Muscle of leg (tissue), 11 donors: ENCODE results near the gene KPNB1. TPM values are rescaled to one million over a fixed set of nuclear protein-coding genes. Genes with fewer than 3 reads are reported as not detected.
"Not testable (repeated sequence)": the region's sequence is repeated elsewhere in the genome, so short reads cannot be mapped to it uniquely, and the experiment has no call there.

Experiments
- DNase-seq: peaks from one replicate; pipeline ENCODE4 v3.0.0; 2013
- H3K27ac ChIP-seq: one replicate; pipeline ENCODE4 v1.5.1; 2013; ENCODE audit warnings: mild to moderate bottlenecking, low read length, control low read depth
- H3K27me3 ChIP-seq: one replicate; pipeline ENCODE4 v1.6.1; 2013; ENCODE audit warnings: low read length; ENCODE audit not compliant: control insufficient read depth, insufficient read depth
- H3K36me3 ChIP-seq: one replicate; pipeline ENCODE4 v1.6.1; 2013; ENCODE audit warnings: low read length; ENCODE audit not compliant: control insufficient read depth, insufficient read depth
- H3K4me1 ChIP-seq: one replicate; pipeline ENCODE4 v1.6.1; 2013; ENCODE audit warnings: low read length; ENCODE audit not compliant: control insufficient read depth, insufficient read depth
- H3K4me3 ChIP-seq: one replicate; pipeline ENCODE4 v1.5.1; 2013; ENCODE audit warnings: low read length, control low read depth
- H3K9me3 ChIP-seq: replicated peaks from 2 replicates; pipeline ENCODE4 v1.6.1; 2013; ENCODE audit warnings: low read depth, low read length; ENCODE audit not compliant: control insufficient read depth
- WGBS: methylation state at CpG from one replicate; pipeline ENCODE4 v1.1.5; 2013; ENCODE audit warnings: missing lambda C conversion rate; ENCODE audit not compliant: insufficient coverage; 5-methylcytosine and 5-hydroxymethylcytosine counted together
- polyA plus RNA-seq, 8 donors: library from polyadenylated mRNA; unstranded; fragments of 120-200 nt; gene quantifications; one replicate each; pipeline versions ENCODE4 v1.2.1 to v1.2.3, GENCODE V29; 2013; ENCODE audit warnings: inconsistent platforms in 1 of 8, low replicate concordance in 1 of 8; ENCODE audit not compliant: insufficient read length in 8 of 8, insufficient read depth in 1 of 8
- total RNA-seq: library from RNA; stranded (reverse); fragments of 120-200 nt; gene quantifications from one replicate; pipeline ENCODE4 v1.2.4, GENCODE V29; 2013

KPNB1 gene
- total and polyA plus RNA-seq, 9 donors = 124 to 184 (median 157) TPM

- Histone ChIP-seq H3K9me3 (no peaks in the 10 kb centered on the region), H3K27ac (no peak overlapping the region), H3K4me1 (no peaks in the 10 kb centered on the region), H3K4me3 (no peak overlapping the region), H3K36me3 (peaks cover 88% of the 10 kb centered on the region), H3K27me3 (no peaks in the 10 kb centered on the region)
- no peak for DNase-seq
- WGBS = 100% methylated on average over 1 of the region's 2 CpGs
Observed at GRCh38 chr17:47675380-47676198, 25.9 kb downstream of the KPNB1 start.

GRCh38 chr17:47676199-47676472 is 26.4 kb downstream of the KPNB1 start:
- peaks cover 84% of the 10 kb centered on the region for H3K36me3 ChIP-seq
- no peaks in the 10 kb centered on the region for H3K4me1 ChIP-seq
- no peaks in the 10 kb centered on the region for H3K9me3 ChIP-seq
- 93% methylated on average over 2 of the region's 4 CpGs for WGBS
- no peak overlapping the region for H3K4me3 ChIP-seq
- H3K27ac ChIP-seq = no peak overlapping the region
- no peak for DNase-seq
- no peaks in the 10 kb centered on the region for H3K27me3 ChIP-seq

GRCh38 chr17:47676510-47677165 is 26.9 kb downstream of the KPNB1 start:
- H3K4me3 ChIP-seq = no peak overlapping the region
- no peaks in the 10 kb centered on the region for H3K4me1 ChIP-seq
- H3K9me3 ChIP-seq = no peaks in the 10 kb centered on the region
- H3K27ac ChIP-seq = no peak overlapping the region
- WGBS = 100% methylated on average over 2 of the region's 7 CpGs
- DNase-seq = no peak
- H3K27me3 ChIP-seq = no peaks in the 10 kb centered on the region
- H3K36me3 ChIP-seq = peaks cover 85% of the 10 kb centered on the region

GRCh38 chr17:47678196-47678595 is 28.5 kb downstream of the KPNB1 start:
- Histone ChIP-seq H3K27me3 (no peaks in the 10 kb centered on the region), H3K4me1 (no peaks in the 10 kb centered on the region), H3K9me3 (no peaks in the 10 kb centered on the region), H3K4me3 (no peak overlapping the region), H3K36me3 (peaks cover 81% of the 10 kb centered on the region), H3K27ac (no peak overlapping the region)
- 54% methylated on average over 5 of the region's 7 CpGs for WGBS
- DNase-seq = no peak

- no peak overlapping the region for H3K4me3 ChIP-seq
- no peaks in the 10 kb centered on the region for H3K27me3 ChIP-seq
- DNase-seq = no peak
- H3K9me3 ChIP-seq = no peaks in the 10 kb centered on the region
- H3K36me3 ChIP-seq = peaks cover 54% of the 10 kb centered on the region
- no peaks in the 10 kb centered on the region for H3K4me1 ChIP-seq
- no peak overlapping the region for H3K27ac ChIP-seq
- WGBS = no CpG with 5 or more reads among the region's 2 CpGs
Observed at GRCh38 chr17:47682138-47682537, 32.4 kb downstream of the KPNB1 start.

- H3K36me3 ChIP-seq = peaks cover 50% of the 10 kb centered on the region
Observed at GRCh38 chr17:47682727-47683126, 33.0 kb downstream of the KPNB1 start.

GRCh38 chr17:47684025-47684424 is 34.3 kb downstream of the KPNB1 start:
- H3K27ac ChIP-seq = no peak overlapping the region
- 58% methylated on average over 3 of the region's 4 CpGs for WGBS
- no peak for DNase-seq
- H3K9me3 ChIP-seq = no peaks in the 10 kb centered on the region
- H3K36me3 ChIP-seq = peaks cover 38% of the 10 kb centered on the region
- no peaks in the 10 kb centered on the region for H3K4me1 ChIP-seq
- H3K4me3 ChIP-seq = no peak overlapping the region
- H3K27me3 ChIP-seq = no peaks in the 10 kb centered on the region

More at GRCh38 chr17:47682727-47683126, 33.0 kb downstream of the KPNB1 start:
- H3K27me3 ChIP-seq, H3K4me1 ChIP-seq, DNase-seq, H3K4me3 ChIP-seq, H3K27ac ChIP-seq, H3K9me3 ChIP-seq: not testable (repeated sequence)
- 60% methylated on average over 2 of the region's 4 CpGs for WGBS

GRCh38 chr17:47684535-47685193 is 34.9 kb downstream of the KPNB1 start:
- Histone ChIP-seq H3K27ac (no peak overlapping the region), H3K27me3 (no peaks in the 10 kb centered on the region), H3K4me3 (no peak overlapping the region), H3K9me3 (no peaks in the 10 kb centered on the region), H3K36me3 (peaks cover 33% of the 10 kb centered on the region), H3K4me1 (no peaks in the 10 kb centered on the region)
- no peak for DNase-seq
- WGBS = 50% methylated on average over 1 of the region's 4 CpGs

- Histone ChIP-seq H3K27ac (no peak overlapping the region), H3K4me3 (no peak overlapping the region), H3K9me3 (no peaks in the 10 kb centered on the region), H3K36me3 (peaks cover 23% of the 10 kb centered on the region), H3K4me1 (no peaks in the 10 kb centered on the region), H3K27me3 (no peaks in the 10 kb centered on the region)
- DNase-seq = no peak
- WGBS = no CpG with 5 or more reads among the region's 4 CpGs
Observed at GRCh38 chr17:47685556-47686275, 36.0 kb downstream of the KPNB1 start.

GRCh38 chr17:47686276-47686635 is 36.5 kb downstream of the KPNB1 start:
- Histone ChIP-seq H3K27me3 (no peaks in the 10 kb centered on the region), H3K36me3 (peaks cover 23% of the 10 kb centered on the region), H3K9me3 (no peaks in the 10 kb centered on the region), H3K4me3 (no peak overlapping the region), H3K4me1 (no peaks in the 10 kb centered on the region), H3K27ac (no peak overlapping the region)
- WGBS = no CpG with 5 or more reads among the region's 1 CpG
- DNase-seq = no peak
